ENCODE data around the gene PCK2.

PCK2 gene

GRCh38 chr14:24060984-24061913, 32.9 kb upstream of the PCK2 start:
- DNase-seq (ENCODE audit: low read depth, low spot score): no peak

- no peak for DNase-seq (ENCODE audit: low read depth, low spot score)
Observed at GRCh38 chr14:24062216-24062980, 31.7 kb upstream of the PCK2 start.

DNA sequence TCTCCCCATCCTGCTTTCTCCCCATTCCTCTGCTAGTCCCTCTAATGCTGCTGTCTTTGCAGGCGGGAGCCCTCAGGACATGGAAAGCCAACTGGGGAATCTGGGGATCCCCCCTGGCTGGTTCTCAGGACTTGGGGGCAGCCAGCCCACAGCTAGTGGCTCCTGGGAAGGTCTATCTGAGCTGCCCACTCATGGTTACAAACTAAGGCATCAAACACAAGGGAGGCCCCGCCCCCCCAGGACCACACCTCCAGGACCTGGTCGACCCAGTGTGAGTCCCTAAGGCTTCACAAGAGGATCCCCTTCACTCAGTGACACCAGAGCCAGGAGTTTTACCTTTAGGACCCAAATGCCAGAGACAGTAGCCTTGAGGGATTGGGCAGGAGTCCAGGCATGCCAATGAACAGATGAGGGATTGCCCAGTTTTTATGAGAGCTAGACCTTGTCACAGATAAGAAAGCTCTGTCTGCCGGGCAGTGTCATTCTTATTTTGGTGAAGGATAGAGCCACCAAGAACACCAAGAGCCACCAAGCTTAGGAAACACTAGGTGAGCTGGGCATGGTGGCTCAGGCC, 30.8 kb upstream of the PCK2 start:
- DNase-seq (ENCODE audit: low read depth, low spot score): no peak

GRCh38 chr14:24064091-24064795, 29.9 kb upstream of the PCK2 start:
- DNase-seq (ENCODE audit: low read depth, low spot score): no peak

GRCh38 chr14:24064856-24065255, 29.3 kb upstream of the PCK2 start:
- no peak for DNase-seq (ENCODE audit: low read depth, low spot score)

DNA sequence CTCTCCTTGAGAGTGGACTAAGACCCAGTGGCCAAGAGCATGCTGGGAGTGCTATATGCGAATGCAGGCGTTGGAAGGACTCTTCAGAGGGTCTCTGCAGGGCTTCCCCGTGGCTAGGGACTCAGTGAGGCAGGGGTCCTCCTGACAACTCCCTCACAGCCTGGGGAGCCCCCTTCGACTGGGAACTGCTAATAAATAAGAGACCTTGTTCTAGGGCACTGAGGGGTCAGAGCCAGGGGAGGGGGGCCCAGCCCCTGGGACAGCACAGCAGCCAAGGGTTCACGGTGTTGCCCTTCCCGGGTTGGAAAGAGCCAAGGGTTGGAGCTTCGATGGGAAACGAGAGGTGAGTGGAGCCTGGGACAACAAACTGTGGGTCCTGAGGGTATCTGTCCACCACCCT, 28.7 kb upstream of the PCK2 start:
- DNase-seq (ENCODE audit: low read depth, low spot score): no peak

GRCh38 chr14:24066496-24067132, 27.5 kb upstream of the PCK2 start:
- no peak for DNase-seq (ENCODE audit: low read depth, low spot score)

- DNase-seq (ENCODE audit: low read depth, low spot score): no peak
Observed at GRCh38 chr14:24067133-24068082, 26.7 kb upstream of the PCK2 start.

- DNase-seq (ENCODE audit: low read depth, low spot score): no peak
Observed at GRCh38 chr14:24068711-24069410, 25.2 kb upstream of the PCK2 start.

DNA sequence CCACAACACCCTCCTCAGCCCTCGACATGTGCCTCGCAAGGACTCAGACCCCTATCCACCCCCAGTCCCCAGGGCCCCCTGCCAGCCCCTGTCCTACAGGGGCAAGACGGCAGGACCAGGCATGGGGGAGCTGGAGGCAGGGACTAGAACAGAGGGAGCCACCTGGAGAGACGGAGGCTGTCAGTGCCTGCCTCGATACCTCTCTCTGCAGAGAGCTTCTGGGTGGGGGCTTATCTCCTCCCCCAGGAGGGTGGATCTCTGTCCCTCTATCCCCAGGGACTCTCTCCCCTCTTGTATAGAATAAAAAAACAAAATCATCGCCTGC, 24.7 kb upstream of the PCK2 start:
- no peak for DNase-seq (ENCODE audit: low read depth, low spot score)

DNA sequence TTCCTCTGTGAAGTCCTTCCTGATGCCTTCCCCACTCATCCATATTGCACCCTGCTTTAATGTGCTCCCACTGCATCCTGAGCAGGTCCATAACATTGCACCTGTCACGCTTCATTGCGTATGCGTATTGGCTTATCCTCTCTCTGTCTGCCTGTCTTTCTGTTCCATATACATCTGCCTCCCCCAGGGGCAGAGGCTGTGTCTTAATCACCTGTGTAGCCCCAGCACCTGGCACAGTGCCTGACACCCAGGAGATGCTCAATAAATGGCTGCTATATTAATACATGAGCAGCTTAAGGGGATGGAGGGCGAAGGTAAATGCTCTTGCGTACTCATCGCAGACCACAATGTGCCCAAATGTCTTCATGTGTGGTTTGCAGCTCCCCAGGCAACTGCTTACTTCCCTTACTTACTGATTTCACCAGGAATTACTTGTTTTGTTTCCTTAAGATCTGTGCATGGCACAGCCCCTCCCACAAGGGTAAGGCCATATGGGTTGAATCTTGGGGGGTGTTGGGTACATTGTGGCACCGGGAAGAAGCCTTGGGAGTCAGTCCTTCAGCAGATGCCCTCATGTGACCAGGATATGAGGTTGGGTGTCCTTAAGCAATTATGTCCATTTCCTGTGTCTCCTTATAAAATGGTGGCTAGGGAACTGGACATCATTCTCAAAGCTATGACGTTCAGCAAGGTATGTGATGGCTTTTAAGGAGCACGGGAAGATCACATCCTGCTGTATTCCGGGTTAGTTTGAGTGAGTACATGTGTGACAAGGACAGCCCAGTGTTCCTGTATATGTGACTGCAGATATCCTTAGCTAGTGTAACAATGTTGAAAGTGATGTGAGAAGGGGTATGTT, 23.6 kb upstream of the PCK2 start:
- DNase-seq (ENCODE audit: low read depth, low spot score): no peak

GRCh38 chr14:24071144-24071697, 22.9 kb upstream of the PCK2 start, which contains the start of gene CPNE6:
CPNE6 (plus strand) TSS chr14:24071562; CDS start chr14:24072937, 1,375 bp downstream.
- no peak for DNase-seq (ENCODE audit: low read depth, low spot score)

DNA sequence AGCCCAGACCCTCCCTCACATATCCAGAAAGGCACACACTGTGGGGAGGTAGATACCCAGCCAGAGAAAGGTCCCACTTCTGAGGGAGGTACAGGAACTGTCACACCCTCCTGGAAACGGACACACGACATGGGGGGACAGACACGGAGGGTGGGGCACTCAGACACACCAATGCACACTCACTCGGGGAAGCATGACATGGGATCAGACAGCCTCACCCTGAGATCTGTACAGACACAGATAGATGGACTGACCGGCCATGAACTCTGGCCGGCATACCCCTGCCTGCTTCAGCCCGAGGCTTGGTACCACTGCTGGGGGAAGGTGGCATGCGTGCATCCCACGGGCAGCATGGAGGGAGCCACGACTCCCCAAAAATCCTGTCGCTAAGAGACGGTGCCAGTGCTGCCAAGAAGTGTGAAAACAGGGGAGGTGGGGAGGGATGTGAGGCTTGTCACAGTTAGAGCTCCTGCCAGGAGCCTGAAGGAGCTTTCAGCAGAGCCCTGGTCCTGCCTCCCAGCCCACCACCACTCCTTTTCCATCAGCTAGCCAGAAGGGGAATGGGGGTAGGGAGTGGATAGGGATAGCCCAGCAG, 22.2 kb upstream of the PCK2 start:
- DNase-seq (ENCODE audit: low read depth, low spot score): no peak

DNA sequence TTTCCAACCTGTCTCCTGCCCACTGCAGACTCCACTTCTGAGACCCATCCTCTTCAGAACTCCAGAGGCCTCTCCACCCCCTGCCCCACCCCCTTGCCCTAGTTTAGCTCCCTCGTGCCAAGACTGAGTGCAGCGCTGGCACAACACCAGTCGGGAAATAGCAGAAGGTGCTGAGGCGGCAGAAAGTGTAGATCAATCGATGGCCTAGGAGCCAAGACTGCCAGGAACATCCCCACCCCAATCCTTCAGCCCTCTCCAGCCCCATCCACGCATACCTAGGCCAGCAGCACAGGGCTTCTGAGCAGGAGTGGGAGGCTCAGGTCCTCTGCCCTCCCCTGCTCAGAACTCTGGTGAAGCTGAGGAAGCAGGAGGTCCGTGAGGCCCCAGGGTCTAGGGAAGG, 21.7 kb upstream of the PCK2 start:
- DNase-seq (ENCODE audit: low read depth, low spot score): no peak

- DNase-seq (ENCODE audit: low read depth, low spot score): no peak
Observed at GRCh38 chr14:24072881-24073877, 20.9 kb upstream of the PCK2 start.

- DNase-seq (ENCODE audit: low read depth, low spot score): no peak
Observed at GRCh38 chr14:24074625-24075484, 19.3 kb upstream of the PCK2 start.

Data from activated CD4-positive, CD25-positive, alpha-beta regulatory T cell treated with anti-CD3 and anti-CD28 coated beads, Interleukin-2, amount 50 U/mL, for 16 hours (primary cell).